GM10266 (cell line): ENCODE measurements around the gene ERICH6B.

Source experiments
- DNase-seq: peaks from one replicate; pipeline ENCODE4 v3.0.0; 2012; ENCODE audit errors: extremely low spot score
- TF ChIP-seq, protein P1 (sequence below): IDR thresholded peaks from 2 replicates; pipeline ENCODE4 v1.5.1; 2012; ENCODE audit warnings: mild to moderate bottlenecking, low read depth; ENCODE audit not compliant: control insufficient read depth, insufficient read depth; ENCODE audit errors: missing control alignments

Gene ERICH6B

GRCh38 chr13:45596800-45597475, 18.6 kb downstream of the ERICH6B start:
- DNase-seq: no peak
- TF ChIP-seq, protein P1, sequence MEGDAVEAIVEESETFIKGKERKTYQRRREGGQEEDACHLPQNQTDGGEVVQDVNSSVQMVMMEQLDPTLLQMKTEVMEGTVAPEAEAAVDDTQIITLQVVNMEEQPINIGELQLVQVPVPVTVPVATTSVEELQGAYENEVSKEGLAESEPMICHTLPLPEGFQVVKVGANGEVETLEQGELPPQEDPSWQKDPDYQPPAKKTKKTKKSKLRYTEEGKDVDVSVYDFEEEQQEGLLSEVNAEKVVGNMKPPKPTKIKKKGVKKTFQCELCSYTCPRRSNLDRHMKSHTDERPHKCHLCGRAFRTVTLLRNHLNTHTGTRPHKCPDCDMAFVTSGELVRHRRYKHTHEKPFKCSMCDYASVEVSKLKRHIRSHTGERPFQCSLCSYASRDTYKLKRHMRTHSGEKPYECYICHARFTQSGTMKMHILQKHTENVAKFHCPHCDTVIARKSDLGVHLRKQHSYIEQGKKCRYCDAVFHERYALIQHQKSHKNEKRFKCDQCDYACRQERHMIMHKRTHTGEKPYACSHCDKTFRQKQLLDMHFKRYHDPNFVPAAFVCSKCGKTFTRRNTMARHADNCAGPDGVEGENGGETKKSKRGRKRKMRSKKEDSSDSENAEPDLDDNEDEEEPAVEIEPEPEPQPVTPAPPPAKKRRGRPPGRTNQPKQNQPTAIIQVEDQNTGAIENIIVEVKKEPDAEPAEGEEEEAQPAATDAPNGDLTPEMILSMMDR: no peak

DNA sequence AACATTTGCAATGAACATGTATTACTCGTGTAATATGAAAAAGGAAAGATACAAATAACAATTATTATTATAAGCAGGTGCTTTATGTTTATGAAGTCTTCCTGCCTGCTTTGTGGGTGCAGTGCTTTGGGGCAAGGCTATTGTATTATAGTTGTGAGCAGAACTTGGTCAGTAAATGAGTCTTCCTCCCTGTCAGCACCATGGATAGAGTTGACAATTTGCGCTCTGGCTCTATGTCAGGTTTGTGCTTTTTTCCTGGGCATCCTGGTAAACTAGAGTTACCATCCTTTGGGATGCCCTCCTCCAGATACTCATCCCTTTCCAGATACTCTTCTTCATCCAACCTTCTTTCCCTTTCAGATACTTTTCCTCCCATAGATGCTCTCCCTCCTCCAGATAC, 19.6 kb downstream of the ERICH6B start:
- no peak for DNase-seq
- TF ChIP-seq, protein P1: no peak

DNA sequence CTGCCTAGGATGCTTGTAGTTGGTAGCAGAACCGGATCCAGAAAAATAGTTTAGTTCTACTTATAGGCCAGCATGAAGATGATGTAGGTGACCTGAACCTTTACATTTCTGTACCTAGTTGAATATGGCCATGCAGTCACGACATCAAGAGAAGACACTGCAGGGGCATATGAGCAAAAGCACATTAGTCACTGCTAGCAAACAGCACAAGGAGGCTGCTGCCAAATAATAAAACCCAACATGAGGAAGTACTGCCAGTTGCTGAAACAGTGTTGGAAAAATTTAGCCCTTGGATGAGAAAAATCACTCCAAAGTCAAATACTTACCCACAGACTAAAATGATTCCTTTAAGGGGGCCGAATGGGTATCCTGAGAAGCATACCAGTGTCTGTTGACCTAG, 20.8 kb downstream of the ERICH6B start:
- TF ChIP-seq, protein P1: no peak
- DNase-seq: no peak

- no peak for DNase-seq
- TF ChIP-seq, protein P1: no peak
Observed at GRCh38 chr13:45594227-45594626, 21.3 kb downstream of the ERICH6B start.

GRCh38 chr13:45592758-45593157, 22.8 kb downstream of the ERICH6B start:
- TF ChIP-seq, protein P1: no peak
- peak; percentile 15 for DNase-seq

DNA sequence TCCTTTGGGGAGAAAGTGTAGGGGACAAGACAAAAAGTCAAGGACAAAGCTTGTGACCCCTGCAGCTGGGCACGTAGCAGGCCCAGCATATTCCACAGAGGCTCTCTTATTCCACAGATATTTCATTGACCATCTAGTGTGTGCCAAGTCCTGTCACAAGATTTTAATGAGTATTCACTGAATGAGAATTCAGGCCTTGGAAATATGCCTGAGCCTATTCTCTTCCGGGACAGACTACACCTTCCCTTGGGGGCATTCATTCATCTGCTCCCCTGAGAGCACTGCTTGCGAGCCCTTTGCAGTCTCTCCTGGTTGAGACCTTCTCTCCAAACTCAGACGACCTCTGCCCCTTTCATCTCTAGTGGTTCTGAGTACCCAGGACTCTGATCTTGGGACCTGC, 25.5 kb downstream of the ERICH6B start:
- TF ChIP-seq, protein P1: no peak
- DNase-seq: no peak

DNA sequence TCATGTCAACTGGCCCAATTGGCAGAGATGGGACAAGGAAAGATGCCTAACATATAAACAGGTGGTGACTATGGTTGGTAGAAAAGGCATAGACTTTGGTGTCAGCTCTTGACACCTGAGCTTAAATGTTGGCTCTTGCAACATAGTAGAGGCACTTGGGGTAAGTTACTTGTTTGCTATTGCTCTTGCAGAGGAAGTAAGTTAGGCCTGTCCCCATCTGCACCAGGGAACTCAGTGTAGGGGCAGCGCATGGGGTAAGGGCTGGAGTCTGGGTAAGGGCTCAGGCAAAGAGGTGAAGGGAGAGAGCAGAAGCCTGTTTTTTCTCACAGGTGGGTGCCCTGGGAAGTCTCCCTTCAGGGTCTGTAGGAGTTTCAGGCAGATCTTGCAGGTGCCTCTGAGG, 27.6 kb downstream of the ERICH6B start:
- TF ChIP-seq, protein P1: no peak
- no peak for DNase-seq
